Suppressor macrophage (primary cell): ENCODE measurements around the gene MTERF2.
"Not testable (repeated sequence)": the region's sequence is repeated elsewhere in the genome, so short reads cannot be mapped to it uniquely, and the experiment has no call there.

ENCODE experiments used
- DNase-seq, 4 experiments: peaks; one replicate each; pipeline ENCODE4 v3.0.0-alpha.2; 2020 to 2022
- total RNA-seq, 17 experiments: gene quantifications; one replicate each; lab custom pipeline; 2026; ENCODE audit warnings: mixed read lengths in 6 of 17, inconsistent platforms in 3 of 17; lab: John Stamatoyannopoulos, UW

MTERF2 gene
- 1.6 to 7.9 (median 3.5) reads per million in 17 experiments for total RNA-seq

DNA sequence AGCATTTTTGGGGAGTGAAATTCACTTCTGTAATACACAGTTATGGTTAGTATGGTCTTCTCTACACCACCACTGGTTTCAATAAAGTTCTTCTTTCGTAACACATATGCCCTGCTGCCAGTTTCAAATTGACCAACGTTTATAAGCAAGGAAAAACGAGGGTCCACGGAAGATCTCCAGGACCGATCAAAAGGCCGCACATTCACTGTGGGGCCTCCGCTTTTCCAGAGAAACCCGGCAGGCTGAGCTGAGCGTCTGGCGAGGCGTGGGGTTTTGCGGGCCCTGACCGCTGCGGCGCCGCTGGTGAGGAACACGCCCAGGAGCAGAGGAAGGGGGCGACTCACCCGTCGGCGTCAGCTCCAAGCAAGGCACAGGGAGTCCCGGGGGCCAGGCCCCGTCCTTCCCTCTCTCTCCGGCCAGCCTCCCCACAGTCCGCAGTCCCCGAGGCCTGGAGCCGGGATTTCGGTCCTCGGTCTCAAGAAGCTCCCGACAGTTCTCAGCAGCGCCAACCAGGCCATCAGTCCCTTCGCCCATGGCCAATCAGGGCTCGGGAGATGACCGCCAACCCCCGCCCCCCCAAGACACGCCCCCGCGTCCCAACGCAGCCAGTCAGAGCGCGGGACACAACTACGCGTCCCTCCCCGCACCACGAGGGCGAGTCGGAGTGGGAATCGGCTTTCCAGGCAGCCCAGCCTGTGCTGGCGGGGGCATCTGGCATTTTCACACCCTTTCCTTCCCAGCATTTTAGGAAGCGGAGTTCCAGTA is at the start of gene MTERF2:
Gene MTERF2 (minus strand): TSS at position 522 of the 765 bp plus-strand sequence. CDS start 8,432 bp downstream, outside the sequence.
- peak; percentile 91 to 96 (median 94) for DNase-seq

- DNase-seq = peak in 3 of 4 experiments; percentile 21 to 30 (median 21)
These were observed 48.8 kb upstream of the MTERF2 start for GRCh38 chr12:107035733-107036132.

GRCh38 chr12:107033758-107034739 is 47.1 kb upstream of the MTERF2 start:
- DNase-seq = no peak

DNA sequence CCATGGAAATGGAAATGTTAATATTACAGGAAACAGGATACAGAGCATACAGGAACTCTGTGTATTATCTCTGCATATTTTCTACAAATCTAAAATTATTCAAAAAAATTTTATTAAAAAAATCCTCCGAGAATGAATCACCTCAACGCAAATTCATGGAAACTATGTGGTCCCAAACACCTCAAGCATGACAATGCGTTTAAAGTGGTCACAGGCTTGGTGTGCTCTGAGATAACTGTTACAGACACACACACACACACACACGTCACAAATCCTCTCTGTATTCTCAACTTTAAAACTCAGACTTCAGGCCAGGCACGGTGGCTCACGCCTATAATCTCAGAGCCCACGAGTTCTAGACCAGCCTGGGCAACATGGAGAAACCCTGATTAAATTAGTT is 45.3 kb upstream of the MTERF2 start:
- DNase-seq = no peak

- no peak for DNase-seq
These were observed 44.1 kb upstream of the MTERF2 start for GRCh38 chr12:107031061-107031460.

GRCh38 chr12:107029081-107029480 is 42.1 kb upstream of the MTERF2 start:
- DNase-seq = no peak

- peak; percentile 19 to 79 (median 44) for DNase-seq
These were observed 40.7 kb upstream of the MTERF2 start for GRCh38 chr12:107027636-107028053.

GRCh38 chr12:107026806-107027635 is 40.1 kb upstream of the MTERF2 start:
- DNase-seq = no peak

GRCh38 chr12:107026356-107026755 is 39.4 kb upstream of the MTERF2 start:
- DNase-seq = not testable (repeated sequence)

GRCh38 chr12:107025671-107026070 is 38.7 kb upstream of the MTERF2 start:
- DNase-seq = no peak

DNA sequence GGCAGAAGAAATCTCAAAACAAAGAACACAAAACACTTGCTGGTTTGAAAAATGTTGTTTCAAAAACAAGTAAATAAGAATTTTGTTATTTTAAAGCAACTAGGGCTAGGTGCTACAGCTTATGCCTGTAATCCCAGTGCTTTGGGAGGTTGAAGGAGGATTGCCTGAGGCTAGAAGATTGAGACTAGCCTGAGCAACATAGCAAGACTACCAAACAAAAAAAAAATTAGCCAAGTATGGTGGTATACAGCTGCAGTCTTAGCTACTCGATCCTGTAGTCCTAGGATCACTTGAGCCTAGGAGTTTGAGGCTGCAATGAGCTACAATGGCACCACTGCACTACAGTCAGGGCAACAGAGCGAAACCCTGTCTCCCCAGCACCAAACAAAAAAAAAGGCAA is 32.6 kb upstream of the MTERF2 start:
- no peak for DNase-seq

- no peak for DNase-seq
These were observed 30.1 kb upstream of the MTERF2 start for GRCh38 chr12:107017042-107017441.

GRCh38 chr12:107014055-107014454 is 27.1 kb upstream of the MTERF2 start:
- DNase-seq = no peak

- no peak for DNase-seq
These were observed 25.9 kb upstream of the MTERF2 start for GRCh38 chr12:107012736-107013425.

- DNase-seq = no peak
These were observed 24.6 kb upstream of the MTERF2 start for GRCh38 chr12:107011519-107011918.

DNA sequence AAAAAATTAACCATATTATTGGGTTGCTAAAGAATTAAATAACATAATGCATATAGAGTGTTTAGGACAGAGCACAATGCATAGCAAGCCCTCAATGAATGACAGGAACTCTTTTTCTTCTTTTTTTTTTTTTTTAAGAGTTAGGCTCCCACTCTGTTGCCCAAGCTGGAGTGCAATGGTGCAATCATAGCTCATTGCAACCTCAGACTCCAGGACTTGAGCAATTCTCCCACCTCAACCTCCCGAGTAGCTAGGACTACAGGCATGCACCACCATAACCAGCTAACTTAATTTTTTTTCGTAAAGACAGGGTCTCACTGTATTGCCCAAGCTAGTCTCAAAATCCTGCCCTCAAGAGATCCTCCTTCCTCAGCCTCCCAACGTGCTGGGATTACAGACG is 20.5 kb upstream of the MTERF2 start:
- DNase-seq = peak in 3 of 4 experiments; percentile 38 to 41 (median 41)

GRCh38 chr12:107002665-107003064 is 15.7 kb upstream of the MTERF2 start:
- DNase-seq = peak in 1 of 4 experiments; percentile 29

- DNase-seq = no peak
These were observed 12.5 kb upstream of the MTERF2 start for GRCh38 chr12:106999446-106999845.

DNA sequence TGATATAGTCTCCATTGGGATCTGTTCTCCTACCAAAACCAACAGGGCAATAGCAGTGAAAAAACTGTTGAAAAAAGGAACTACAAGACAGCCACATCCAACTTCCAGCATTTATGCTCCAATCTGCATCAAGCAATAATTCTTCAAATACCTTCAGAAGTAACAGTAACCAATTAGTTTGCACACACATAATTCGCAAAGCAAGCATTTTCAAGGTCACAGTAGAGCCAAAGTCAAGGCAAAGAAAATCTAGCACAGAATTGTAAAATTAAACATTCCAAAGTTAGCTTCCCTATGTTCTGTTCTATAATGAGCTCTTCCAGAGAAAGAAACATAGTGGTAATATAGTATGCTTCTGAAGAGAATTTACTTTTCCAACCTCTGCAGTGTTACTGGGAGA is 11.0 kb upstream of the MTERF2 start:
- DNase-seq = no peak

GRCh38 chr12:106996102-106996501 is 9.2 kb upstream of the MTERF2 start:
- not testable (repeated sequence) for DNase-seq

DNA sequence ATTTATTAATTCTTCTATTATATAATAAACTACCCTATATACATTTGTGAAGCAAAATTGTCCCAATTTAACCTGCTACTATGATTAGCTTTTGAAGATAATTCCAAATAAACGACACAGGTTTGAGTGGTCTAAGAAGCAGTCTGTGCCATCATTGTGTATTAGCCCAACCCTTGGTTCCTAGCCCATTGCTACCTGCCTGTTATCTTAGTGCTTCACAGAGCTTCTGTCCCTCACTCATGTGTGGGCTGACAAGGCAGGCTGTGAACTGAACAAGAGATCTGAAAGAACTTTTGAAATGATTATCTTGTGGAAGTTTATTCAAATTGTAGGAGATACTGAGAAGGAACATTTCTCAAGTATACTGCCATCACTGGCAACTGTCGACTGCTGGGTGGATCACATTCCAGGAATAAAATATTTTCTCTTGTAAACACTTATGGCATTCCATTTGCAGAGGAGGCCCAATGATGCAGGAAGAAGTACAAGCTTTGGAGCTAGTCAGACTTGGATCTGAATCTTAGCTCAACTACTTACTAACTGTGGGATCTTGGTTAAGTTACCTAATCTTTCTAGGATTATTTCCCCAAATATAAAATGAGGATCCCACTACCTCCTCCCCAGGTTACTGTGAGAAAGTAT is 7.8 kb upstream of the MTERF2 start:
- DNase-seq = no peak
